GM19452 (cell line): ENCODE results near the gene TNFAIP2.

Source experiments
- ATAC-seq: cut with Tn5 transposase; IDR thresholded peaks from one replicate; pipeline ENCODE4 v1.9.1; 2021; ENCODE audit not compliant: unreplicated experiment

The TNFAIP2 gene

GRCh38 chr14:103121121-103121845 is 2.0 kb upstream of the TNFAIP2 start:
- no peak for ATAC-seq

DNA sequence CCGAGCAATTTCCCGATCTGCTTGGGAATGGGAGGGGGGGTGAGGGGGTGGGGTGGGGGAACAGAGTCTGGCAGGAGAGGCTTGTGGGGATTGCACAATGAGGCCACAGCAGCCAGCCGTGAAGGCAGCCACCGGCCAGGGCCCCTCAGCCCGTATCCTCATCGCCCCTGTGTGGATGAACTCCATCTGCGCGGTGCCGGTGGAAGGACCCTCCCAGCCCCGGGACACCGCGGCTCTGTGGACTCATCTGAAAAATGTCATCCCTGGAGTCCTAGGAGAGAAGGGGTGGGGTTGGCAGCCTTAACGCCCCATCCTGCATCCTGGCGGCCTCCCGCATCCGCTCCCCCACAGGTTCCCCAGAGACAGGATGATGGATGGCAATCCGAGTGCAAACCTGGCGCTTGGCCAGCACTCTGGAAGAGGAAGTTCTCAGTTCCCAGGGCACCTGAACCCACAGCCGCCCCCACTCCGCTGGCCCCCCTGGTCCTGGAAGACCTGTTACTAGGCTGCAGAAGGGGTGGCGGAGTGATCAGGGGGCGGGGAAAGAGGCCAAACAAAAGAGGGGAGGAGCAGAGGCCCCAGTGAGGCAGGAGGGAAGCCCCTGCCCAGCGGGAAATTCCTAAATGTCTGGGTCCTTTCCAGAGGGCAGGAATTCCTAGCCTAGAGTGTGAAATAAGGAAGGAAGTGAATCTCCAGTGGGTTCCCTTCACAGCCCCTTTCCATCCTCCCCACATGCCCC is 1.2 kb upstream of the TNFAIP2 start:
- no peak for ATAC-seq

DNA sequence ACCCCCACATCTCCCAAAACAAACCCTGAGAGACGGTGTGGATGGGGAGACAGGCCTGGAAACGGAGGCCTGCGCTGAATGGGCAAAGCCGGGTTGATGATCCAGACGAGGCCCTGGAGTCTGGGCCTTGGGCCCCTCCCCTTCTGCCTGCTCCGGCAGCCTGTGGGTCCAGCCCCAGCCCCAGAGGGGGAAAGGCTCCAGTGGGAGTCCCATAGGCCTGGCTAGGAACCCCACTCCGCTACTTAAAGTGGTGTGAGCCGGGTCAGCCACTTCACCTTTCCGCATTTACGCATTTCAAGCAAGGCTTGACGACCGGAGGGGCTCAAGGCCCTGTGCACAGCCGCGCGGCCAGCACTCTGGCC is 695 bp upstream of the TNFAIP2 start:
- no peak for ATAC-seq

- no peak for ATAC-seq
These were observed 606 bp downstream of the TNFAIP2 start for GRCh38 chr14:103123634-103124500.

DNA sequence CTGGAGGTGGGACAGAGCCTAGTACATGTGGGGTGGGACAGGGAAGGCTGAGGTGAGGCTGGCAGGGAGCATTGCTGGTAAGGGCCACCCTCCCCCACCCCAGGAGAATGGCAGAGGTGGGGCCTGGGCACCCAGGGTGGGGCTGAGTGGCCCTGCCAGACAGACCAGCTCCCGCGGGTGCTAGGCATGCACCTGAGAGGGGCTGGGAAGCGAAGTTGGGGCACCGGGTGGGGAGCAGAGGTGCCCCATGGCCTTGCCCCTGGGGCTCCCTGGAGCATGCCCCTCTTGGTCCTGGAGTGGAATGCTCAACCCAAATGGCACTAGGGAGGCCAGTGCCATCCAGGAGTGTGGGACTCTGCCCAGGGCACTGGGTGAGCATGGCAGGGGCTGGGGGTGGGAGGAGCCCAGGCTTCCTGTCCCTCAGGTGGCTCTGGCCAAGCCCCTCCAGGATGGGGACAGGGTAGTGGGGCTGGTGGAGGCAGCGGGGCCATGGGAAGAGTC is 1.3 kb downstream of the TNFAIP2 start:
- ATAC-seq, result no peak

- no peak for ATAC-seq
These were observed 2.1 kb downstream of the TNFAIP2 start for GRCh38 chr14:103125098-103126070.

GRCh38 chr14:103126088-103126872 is 3.0 kb downstream of the TNFAIP2 start:
- no peak for ATAC-seq

DNA sequence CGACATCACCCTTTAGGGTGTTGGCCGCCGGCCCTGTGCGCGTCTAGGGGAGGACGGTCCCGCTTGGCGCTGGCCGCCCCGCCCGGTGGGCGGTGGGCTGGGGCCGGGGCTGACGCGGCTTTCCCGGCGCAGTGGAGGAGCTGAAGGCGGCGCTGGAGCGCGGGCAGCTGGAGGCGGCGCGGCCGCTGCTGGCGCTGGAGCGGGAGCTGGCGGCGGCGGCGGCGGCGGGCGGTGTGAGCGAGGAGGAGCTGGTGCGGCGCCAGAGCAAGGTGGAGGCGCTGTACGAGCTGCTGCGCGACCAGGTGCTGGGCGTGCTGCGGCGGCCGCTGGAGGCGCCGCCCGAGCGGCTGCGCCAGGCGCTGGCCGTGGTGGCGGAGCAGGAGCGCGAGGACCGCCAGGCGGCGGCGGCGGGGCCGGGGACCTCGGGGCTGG is 3.6 kb downstream of the TNFAIP2 start:
- no peak for ATAC-seq

GRCh38 chr14:103127356-103127755 is 4.1 kb downstream of the TNFAIP2 start:
- no peak for ATAC-seq

GRCh38 chr14:103127861-103128598 is 4.8 kb downstream of the TNFAIP2 start:
- ATAC-seq, result no peak

GRCh38 chr14:103128631-103129300 is 5.5 kb downstream of the TNFAIP2 start:
- ATAC-seq, result no peak

DNA sequence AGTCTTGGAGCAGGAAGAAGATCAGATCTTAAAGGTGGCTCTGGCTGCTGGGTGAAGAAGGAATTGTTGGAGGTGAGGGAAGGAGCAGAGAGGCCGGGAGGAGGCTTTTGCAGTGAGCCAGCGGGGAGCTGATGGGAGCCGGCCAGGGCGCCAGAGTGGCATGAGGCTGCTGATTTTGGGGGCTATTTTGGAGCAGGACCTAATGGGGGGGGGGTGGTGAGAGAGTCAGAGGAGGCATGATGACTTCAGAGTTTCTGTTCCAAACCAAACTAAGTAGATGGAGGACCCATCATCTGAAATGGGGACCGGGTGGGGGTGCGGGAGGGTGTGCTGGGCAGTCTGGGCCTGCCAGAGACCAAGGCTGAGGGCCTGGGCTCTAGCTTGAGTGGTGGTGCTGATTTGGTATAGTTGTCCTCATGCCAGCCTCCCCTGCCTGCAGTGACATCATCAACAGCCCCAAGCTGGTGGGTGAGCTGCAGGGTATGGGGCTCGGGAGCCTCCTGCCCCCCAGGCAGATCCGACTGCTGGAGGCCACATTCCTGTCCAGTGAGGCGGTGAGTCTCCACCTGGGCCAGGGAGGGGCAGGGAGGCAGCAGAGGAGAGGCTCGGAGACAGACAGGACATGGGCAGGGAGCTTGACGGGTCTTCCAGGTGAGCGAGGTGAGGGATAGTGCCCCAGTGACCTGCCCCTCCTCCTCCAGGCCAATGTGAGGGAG is 6.2 kb downstream of the TNFAIP2 start:
- no peak for ATAC-seq

DNA sequence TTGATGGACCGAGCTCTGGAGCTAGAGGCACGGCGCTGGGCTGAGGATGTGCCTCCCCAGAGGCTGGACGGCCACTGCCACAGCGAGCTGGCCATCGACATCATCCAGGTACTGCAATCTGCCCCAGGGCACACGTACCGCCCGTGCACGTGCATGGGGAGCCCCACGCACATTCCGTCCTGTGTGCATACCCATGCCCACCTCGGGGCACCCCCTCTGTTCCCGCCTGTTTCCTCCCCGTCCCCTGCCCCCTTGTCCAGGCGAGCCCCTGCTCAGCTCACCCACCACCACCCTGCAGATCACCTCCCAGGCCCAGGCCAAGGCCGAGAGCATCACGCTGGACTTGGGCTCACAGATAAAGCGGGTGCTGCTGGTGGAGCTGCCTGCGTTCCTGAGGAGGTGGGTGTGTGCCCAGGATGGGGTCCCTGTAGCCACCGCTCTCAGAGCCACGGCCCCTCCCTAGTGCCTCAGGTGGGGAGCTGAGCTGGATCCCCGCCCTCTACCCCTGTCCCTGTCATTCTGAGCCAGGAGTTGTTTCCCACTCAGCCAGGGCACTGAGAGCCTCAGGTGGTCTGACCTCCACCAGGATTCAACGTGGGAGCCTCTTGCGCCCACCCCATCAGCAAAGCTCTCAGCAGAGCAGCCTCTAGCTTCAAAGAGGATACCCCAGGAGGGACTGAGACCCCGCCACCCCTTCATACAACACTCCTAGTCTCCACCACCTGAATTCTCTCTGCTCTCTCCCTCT is 6.9 kb downstream of the TNFAIP2 start:
- no peak for ATAC-seq

GRCh38 chr14:103130965-103131364 is 7.7 kb downstream of the TNFAIP2 start:
- ATAC-seq, result no peak

- ATAC-seq, result no peak
These were observed 8.3 kb downstream of the TNFAIP2 start for GRCh38 chr14:103131580-103131979.

- no peak for ATAC-seq
These were observed 9.3 kb downstream of the TNFAIP2 start for GRCh38 chr14:103132381-103133209.
